ENCODE results near the gene RIMS1.

The RIMS1 gene

DNA sequence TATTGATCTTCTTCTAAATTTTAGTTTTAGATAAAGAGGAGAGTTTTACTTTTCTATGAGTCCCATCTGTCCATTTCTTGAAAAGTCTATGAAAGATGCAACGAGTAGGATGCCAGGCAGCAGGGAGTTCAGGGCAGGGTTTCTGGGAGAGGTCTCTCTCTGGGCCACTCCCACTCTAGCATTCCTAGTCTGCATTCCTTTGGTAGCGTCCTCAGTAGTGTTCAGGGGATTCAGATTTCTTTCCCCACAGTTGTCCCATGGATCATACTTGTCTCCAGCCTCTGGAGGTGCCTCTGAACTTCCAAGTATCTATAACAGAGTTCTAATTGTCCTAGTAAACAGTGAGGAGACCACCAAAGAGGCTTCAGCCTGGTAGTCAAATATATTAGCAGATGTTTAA is 225.3 kb downstream of the RIMS1 start:
- no peak for DNase-seq

DNA sequence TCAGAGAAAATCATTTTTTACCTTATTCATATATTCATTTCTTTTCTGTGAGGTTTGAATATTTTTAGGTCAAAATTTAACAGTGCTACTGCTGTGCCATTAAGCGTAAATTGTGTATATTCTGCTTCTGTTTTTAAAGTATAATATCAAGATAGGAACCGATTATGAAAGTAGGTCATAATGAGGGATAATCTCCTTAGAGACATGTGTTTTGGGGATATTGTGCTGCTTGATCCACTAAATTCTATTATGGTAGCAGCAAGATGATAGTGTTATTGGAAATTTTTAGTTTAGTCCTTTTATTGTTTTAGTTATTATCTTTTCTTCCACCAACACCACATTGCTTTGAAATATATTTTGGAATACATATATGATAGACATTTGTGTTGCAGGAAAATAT is 244.0 kb downstream of the RIMS1 start:
- no peak for DNase-seq

DNA sequence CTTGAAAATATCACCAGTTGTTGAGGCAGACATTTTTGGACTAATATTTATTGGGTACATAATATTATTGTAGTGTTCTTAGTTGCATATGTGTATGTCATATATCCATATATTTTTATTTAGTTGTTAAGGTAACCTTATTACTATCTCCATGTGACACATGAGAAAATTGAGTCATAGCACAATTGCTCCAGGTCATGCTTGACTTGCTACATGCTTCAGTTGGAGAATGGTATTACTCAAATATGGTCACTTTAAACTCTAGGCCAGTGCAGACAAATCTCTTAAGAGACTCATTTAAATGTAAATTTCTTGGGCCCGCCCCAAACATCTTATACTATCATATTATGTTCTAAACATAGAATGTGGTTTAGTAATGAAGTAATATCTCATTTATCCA is 246.1 kb downstream of the RIMS1 start:
- DNase-seq = no peak

DNA sequence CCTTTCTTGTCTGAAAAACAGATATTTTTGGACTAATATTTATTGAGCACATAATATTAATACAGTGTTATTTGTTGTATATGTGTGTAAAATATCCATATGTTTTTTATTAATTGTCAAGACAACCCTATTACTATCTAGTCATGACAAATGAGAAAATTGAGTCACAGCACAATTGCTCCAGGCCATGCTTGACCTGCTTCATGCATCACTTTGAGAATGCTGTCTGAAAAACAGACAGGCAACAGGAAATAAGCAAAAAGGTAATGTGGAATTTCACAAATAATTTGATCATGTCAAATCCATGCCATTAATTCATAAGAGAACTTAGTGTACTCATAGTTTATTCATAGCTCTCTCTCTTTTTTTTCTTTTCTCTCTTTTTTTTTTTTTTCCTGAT is 246.5 kb downstream of the RIMS1 start:
- no peak for DNase-seq

DNA sequence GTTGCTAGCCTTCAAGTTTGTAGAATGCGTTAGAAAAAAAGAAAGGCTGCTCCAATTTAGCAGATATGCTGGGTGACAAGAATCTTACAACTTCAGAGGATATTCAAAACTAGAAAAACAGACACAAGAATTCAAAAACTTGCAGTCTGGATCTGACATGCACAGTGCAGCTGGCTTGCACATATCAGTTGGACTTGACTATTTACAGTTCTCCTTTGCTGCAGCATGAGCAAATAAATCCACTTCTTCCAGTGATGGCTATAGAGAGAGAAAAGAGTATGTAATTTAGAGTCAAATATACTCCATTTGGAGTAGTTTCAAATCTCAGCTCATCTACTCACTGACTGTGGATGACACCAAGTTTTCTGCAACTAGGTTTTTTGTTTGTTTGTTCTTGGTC is 247.0 kb downstream of the RIMS1 start:
- no peak for DNase-seq

DNA sequence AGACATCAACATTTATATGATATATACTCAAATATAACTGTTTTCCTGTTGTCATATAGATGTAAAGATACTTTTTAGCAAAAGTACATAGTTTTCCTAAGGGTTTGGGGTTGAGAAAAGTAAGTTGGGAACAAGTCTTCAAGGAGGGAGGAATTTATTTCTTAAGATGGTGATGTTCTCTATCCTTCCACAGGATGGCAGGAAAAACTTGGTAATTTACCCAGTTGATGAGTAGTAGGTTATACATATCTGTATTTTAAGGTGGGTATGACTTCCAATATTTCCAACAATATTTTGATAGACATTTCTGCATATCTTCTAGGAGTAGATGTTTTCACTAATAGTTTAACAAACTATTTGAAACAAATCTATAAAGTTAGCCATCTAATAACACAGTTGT is 254.4 kb downstream of the RIMS1 start:
- DNase-seq = no peak

DNA sequence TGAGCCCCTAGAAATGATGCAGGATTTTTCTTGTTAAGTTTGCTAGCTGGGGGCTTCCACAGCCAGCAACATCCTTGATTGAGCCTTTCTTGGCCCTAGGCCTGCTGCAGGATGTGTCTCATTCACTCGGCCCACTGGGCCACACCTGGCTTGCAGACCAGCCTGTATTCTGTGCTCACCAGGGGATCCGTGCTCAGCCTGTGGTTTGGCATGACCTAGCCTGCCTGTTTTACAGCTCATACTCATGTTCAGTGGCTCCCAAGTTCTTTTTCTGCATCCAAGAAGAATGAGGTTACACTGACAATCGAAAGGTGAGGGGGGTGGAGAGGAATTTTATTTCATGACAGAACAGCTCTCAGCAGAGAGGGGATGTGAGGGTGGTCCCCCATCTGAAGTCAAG is 263.4 kb downstream of the RIMS1 start:
- no peak for DNase-seq

DNA sequence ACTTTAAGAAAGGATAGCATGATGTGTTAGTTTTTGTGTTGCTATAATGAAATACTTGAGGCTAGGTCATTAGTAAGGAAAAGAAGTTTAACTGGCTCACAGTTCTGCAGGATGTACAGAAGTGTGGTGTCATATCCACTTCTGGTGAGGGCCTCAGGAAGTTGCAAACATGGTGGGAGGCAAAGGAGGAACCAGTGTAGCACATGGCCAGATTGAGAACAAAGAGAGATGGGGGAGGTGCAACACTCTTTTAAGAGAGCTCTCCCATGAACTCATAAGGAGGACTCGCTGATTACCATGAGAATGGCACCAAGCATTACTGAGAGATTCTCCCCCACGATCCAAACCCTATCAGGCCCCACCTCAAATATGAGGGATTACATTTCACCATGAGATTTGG is 265.4 kb downstream of the RIMS1 start:
- DNase-seq = no peak

DNA sequence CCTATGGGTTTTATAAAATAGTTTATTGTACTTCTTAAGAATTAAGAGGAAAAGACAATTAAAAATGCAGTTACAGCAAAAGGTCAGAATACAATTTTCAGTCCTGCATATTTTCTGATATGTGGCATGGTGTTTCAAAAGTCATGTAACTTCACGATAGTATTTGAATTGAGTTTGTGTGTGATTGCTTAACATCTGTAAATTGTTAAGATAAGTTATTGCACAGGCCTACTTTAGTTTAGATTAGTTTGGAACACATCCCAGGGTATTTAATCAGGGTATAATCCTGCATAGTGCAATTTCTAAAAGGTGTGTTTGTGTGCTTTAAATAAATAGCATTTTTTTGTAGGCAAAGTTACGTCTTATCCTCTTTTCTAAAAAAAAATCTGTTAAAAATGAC is 289.6 kb downstream of the RIMS1 start:
- DNase-seq = no peak

DNA sequence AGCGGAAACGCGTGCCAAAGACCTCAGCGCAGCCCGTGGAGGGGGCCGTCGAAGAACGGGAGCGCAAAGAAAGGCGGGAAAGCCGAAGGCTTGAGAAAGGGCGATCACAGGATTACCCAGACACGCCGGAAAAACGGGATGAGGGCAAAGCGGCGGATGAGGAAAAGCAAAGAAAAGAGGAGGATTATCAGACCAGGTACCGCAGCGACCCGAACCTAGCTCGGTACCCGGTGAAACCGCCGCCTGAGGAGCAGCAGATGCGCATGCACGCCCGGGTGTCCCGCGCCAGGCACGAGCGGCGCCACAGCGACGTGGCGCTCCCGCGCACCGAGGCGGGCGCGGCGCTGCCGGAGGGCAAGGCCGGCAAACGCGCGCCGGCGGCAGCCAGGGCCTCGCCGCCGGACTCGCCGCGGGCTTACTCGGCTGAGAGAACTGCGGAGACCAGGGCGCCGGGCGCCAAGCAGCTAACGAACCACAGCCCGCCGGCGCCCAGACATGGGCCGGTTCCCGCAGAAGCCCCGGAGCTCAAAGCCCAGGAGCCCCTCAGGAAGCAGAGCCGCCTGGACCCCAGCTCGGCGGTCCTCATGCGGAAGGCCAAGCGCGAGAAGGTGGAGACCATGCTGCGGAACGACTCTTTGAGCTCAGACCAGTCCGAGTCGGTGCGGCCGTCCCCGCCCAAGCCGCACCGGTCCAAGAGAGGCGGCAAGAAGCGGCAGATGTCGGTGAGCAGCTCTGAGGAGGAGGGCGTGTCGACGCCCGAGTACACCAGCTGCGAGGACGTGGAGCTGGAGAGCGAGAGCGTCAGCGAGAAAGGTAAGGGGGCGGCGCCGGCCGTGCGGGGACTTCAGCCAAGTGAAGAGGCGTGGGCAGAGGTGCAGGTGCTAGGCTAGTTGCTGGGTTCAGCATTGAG is 296.2 kb downstream of the RIMS1 start:
- DNase-seq = no peak

DNA sequence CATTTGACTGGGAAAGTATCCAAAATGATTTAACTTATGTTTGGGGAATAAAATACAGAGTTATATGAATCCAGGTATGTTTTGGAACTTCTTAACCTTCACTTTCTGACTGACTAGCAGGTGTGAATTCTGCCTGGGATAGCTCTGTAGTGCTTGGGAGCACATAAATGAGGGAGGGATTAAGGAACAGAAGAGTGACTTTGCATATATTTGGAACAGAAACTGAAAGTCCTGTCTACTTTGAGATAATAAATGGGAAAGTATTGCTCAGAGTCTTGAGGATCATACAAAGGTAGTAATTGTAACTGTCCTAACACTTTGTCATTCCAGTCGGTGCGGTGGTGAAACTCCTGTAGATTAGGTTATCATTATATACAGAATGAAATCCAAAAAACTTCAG is 317.6 kb downstream of the RIMS1 start:
- DNase-seq = no peak

DNA sequence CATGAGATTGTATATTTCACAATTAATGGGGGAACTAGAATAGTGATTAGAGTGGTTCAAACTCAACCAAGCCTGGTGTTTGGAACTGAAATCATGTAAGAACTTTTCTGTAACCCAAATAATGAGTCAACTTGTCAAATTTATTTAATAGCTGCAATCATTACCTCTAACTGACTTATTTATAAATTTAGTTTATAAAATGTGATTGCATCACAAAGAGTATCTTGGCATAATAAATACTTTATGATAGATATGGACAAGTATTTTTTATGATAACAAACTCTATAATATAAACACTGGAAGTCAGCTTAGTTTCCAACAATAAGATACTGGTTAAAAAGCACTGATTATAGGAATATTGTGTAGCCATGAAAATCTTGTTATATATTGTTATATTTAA is 319.1 kb downstream of the RIMS1 start:
- no peak for DNase-seq

DNA sequence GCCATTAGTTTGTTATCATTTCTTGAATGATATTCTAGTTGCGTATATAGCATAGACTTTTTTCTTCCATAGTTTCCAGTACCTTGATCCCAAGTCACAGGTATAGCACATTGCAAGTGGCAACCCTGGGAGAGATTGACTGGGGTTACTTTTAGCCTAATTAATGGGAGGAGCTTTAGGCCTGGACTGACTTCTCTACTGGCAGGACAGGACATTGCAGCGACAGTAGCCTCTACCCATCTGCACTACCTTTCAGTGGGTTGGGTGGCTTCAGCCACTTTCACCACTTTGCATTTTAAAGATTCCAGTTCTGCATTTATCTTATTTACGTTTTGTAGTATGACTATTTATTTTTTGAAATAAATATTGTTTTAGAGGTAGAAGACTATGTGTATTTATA is 320.3 kb downstream of the RIMS1 start:
- no peak for DNase-seq

DNA sequence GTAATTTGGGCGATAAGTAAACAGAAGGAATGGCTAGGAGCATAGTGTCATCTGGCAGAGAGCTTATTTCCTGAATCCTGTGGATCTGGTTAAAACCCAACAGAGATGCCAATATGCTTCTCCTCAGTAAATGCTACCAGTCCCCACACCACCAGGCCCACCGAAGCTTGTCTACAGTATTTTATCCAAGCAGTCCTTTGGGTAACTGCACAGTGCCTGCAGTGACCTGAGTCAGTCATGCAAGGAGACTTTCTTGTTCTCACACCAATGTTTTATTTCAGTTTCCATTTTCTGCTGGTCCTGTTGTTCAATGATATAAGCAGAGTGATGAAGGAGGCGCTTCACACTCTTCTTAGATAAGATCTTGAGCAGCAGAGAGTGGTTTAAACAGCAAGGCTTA is 326.3 kb downstream of the RIMS1 start:
- DNase-seq = no peak

DNA sequence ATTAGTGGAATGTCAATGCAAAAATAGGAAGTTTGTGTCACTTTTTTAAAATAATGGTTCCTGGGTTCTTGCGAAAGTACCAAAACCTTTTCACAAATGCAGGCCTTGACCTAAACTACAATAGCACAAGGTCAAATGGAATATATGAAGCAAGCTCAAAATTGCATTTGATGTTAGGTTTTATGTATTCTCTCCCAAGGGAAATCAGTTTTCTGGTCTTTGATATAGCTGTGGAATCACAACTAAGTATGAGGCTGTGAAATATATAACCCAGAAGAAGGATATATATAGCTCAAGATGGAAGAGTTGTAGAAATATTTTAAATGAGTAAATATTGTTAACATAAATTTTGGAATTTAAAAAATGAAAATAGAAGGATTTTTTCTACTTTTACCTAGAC is 327.3 kb downstream of the RIMS1 start:
- no peak for DNase-seq

DNA sequence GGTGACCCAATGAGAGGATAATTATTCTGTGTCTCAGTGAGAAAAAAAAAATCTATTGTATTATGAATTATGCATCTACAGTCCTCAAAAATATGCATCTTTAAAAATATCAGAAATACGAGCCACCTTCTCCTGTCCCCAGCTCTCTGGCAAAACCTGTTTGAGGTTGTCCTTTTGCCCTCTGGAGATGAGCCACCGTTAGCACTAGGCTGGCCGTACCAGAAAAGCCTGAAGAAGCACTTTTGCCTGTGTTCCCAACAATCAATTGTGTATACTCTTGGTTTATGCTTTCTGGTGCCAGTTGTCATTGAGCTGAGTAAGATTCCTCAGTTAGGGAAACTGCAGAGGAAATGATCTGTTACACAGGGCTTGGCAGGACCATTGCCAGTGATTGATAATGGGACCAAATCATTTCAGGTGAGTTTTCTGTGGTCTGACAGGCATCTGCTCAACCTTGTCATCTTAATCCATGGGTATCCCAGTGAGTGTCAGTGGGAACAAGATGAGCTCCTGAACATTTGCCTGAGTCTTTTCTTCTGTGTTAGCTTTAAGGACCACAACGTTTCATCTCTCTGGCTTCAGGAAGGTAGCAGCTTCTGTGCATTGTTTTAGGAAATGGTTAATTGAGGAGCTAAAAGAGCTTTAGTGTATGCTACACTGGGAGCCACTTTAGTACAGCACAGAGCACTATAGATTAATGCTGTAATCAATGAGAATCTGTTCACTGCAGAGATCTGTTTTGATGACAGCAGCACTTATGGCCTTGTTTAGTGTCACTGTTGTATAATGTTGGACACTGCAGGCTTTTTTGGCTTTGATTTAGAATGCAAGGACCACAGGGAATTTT is 330.1 kb downstream of the RIMS1 start:
- DNase-seq = no peak

DNA sequence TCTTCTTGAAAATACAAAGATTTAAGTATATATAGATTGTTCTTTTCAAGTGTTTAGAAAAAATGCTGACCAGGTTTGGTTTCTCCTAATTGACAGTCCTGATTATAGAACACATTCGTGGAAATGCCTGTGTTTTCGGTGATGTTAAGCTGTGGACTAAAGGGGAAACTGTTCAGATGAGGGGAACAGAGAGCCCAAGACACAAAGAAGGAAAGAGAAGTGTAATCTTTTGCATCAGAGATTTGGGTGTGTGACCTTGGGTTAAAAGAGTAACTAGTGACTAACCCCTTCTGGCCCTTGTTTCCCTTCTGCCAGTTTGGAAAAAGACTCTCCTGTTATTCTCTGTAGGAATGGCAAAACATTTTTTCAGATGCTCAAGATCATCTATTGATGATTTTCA is 331.3 kb downstream of the RIMS1 start:
- no peak for DNase-seq

DNA sequence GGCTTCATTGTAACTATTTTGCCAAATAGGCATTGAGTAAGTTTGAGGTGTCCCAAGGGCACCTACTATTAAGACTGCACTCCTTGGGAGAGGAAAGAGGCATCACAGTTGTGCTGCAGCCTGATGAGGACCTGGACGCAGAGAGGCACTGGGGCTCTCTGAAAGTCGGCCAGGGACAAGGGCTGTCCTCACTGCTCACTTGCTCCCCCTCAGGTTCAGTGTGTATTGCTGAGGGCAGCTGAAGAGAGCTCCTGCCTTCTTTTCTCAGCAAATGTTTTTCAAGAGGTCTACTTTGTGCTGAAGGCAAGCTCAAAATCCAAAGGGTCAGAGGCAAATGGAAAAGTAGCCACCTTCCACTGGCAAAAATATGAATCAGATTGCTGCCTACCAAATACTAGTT is 331.8 kb downstream of the RIMS1 start:
- no peak for DNase-seq

DNA sequence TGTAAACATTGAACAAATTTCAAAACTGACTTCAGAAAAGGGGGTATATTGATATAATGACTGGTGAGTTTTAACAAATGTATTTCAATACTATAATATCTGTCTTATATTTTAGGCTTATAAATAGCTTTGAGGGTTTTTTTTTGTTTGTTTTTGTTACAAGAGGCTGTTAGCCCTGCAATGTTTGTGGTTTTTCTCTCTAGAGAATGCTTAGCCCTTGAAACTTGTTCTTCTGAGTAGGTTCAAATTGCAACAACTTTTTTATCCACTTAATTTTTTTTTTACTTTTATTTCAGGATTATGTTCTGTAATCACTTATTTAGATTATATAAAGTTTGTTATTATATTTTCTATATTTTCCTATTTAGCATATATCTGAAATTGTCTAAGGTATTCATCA is 333.2 kb downstream of the RIMS1 start:
- no peak for DNase-seq

DNA sequence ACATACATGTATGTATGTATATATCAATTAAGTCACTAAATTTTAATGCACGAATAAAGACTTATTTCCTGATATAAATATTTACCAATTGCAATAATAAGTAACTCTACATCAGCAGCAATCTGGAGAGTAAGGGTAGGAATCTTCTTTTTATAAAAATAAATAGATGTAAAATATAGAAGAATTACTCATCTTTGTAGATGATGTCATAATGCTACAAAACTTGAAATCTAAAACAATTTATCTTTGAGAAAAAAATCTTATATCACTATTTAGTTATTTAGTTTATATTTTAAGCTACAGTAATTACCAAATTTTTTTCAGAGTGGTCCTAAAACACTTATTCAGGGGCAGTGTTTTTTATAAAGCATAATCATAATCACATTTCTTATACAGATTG is 351.7 kb downstream of the RIMS1 start:
- DNase-seq = no peak

DNA sequence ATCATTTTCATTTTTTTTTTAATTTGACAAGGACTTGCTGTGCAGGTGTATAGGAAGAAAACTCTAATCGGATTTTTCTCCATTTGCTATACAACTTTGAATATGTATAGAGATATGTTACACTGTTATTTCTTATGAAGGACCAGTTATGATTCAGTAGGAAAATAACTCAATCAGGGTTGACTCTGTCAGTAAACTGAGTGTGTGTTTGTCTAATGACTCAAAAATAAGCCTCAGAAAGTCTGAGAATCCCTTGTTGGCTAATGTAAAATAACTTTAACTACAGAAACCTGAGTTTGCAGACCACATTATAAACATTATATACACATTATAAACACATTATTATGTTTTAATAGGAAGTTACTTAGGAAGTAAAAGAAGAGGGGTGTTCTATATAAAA is 352.6 kb downstream of the RIMS1 start:
- DNase-seq = no peak

DNA sequence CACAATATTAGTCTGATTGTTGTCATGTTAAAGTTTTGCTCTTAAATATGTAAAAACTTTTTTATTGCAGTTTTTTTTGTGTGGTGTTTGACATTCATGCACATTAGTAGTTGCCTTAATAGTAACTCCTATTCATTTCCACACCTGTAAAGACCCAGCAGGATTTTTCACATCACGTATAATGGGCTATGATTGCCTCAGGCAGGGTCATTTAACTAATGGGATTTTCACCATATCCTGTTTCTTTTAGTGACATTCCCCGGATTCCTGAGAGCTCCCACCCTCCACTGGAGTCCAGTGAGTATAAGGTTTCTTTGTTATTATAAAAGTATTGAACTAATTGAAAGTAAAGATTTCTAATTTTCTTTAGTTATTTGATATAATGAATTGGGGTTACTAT is 359.2 kb downstream of the RIMS1 start:
- DNase-seq = no peak

DNA sequence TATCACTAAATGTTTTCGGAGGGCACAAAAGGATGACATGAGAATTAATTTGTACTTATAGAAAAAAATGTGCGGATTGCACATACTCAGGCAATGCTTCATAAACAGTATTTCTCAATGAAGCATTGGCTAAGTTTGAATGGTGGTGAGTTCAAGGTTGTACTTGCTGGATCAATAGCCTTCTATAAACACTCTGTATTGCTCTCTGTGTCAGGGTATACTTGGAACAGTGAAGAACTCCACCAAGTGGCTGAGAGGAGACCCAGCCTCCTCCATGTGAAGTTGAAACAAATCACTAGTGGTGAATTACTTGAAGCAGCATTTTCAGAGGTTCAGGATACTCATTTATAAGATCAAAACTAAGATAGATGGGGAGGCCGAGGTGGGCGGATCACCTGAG is 360.6 kb downstream of the RIMS1 start:
- no peak for DNase-seq

DNA sequence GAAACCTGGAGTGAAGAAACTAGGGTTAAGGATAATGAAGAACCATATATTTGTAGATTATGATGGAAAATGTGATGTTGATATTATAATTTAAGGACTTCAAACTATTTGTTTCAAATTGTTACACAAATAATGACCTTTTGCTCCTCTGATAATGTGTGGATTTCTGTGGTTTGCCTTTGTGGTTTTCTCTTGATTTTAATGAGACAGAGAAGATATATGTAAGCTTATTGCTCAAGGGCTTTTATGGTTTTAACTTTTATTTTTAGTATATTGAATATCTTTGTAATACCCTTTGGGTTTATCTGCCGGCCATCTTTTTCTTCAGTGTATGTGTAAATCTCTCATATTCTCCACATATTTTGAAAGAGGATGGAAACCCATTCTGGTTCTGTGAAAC is 362.3 kb downstream of the RIMS1 start:
- DNase-seq = no peak

All from activated naive CD4-positive, alpha-beta T cell treated with anti-CD3 and anti-CD28 coated beads, Interleukin-2, amount 50 U/mL, for 16 hours (primary cell).